ENCODE data around the gene RSAD1.
A peak's percentile ranks its signal among the peaks of the same experiment; 100 is the strongest.
"Not testable (repeated sequence)": the region's sequence is repeated elsewhere in the genome, so short reads cannot be mapped to it uniquely, and the experiment has no call there.

The RSAD1 gene

DNA sequence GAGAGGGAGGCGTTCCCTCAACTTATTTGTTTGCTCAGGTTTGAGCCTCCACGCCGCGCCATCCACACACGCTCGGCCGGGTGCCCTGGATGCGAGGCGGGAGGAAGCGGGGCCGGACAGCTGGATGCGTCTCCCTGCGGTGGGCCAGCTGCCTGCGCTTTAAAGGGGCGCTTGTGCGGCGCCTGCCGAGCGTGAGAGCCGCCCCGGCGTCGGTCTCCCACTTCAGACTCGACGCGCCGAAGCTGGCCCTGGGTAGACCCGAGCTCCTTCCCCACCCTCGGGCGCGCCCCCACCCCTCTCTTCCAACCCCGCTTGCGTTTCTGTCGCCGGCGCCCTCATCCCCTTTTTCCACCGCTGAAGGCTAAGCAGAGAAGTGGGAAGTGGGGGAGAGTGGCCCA lies 9.5 kb upstream of the RSAD1 start:
- TF ChIP-seq, protein P1, sequence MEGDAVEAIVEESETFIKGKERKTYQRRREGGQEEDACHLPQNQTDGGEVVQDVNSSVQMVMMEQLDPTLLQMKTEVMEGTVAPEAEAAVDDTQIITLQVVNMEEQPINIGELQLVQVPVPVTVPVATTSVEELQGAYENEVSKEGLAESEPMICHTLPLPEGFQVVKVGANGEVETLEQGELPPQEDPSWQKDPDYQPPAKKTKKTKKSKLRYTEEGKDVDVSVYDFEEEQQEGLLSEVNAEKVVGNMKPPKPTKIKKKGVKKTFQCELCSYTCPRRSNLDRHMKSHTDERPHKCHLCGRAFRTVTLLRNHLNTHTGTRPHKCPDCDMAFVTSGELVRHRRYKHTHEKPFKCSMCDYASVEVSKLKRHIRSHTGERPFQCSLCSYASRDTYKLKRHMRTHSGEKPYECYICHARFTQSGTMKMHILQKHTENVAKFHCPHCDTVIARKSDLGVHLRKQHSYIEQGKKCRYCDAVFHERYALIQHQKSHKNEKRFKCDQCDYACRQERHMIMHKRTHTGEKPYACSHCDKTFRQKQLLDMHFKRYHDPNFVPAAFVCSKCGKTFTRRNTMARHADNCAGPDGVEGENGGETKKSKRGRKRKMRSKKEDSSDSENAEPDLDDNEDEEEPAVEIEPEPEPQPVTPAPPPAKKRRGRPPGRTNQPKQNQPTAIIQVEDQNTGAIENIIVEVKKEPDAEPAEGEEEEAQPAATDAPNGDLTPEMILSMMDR (IDR thresholded peaks at IDR 0.05; ENCODE audit: low read depth, low read length) = no peak
- Histone ChIP-seq H3K27me3 (peaks cover 67% of the 10 kb centered on the region), H3K9me3 (no peaks in the 10 kb centered on the region), H3K4me1 (no peaks in the 10 kb centered on the region), H3K36me3 (no peaks in the 10 kb centered on the region), H3K4me3 (ENCODE audit: low read depth, low read length) (0 out of 2 replicates have a peak overlapping the region, but pooled peaks have one; percentile 23)
- DNase-seq = no peak

DNA sequence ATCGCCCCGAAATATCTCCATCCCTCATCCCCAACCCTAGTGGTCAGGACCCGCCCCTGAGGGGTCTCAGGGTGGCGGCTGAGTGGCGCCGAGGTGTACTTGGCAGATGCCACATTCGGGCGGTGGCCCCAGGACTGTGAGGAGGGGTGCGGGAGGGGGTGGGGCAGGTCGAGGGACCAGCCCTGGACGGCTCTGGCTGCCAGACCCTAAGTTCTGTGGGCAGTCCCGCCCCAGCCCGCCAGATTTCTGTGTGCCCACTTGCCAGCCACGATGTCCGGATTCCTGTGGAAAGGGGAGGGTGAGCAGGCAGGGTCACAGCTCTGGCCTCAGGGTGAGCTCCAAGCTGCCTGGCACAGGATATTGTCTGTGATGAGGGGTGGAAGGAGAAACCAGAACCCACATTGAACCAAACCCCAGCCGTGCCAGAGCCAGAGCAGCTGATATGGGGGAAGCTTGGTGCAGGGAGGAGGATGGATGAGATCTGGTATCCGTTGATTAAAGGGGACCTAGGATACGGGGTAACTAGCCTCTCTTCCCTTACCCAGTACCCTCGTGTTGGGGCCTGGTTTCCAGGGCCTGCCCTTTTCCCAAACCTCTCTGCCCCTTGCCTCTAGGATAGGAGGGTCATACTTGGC lies 8.9 kb upstream of the RSAD1 start:
- no peaks in the 10 kb centered on the region for H3K4me1 ChIP-seq
- H3K9me3 ChIP-seq = no peaks in the 10 kb centered on the region
- H3K27me3 ChIP-seq = peaks cover 73% of the 10 kb centered on the region
- TF ChIP-seq, protein P1 (IDR thresholded peaks at IDR 0.05; ENCODE audit: low read depth, low read length) = no peak
- H3K4me3 ChIP-seq (ENCODE audit: low read depth, low read length) = no peak overlapping the region
- no peak for DNase-seq
- H3K36me3 ChIP-seq = no peaks in the 10 kb centered on the region

DNA sequence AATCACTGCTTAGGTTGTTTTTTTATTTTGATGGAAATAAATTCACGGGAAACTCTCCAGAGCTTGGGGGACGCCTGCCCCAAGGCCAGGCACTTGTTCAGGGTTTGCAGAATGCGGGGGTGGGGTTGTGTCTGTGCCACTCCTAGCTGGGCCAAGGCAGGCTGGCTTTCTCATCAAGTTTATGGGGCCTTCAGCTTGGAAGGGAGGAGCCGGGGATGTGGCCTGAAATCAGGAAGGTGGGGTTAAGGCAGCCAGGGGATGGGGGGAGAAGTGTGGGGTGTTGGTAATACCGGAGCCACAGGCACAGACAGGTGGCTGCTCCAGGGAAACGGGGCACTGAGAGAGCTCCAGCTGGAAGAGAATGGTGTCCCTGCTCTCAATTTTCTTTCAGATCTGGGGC lies 8.2 kb upstream of the RSAD1 start:
- TF ChIP-seq, protein P1 (IDR thresholded peaks at IDR 0.05; ENCODE audit: low read depth, low read length) = no peak

DNA sequence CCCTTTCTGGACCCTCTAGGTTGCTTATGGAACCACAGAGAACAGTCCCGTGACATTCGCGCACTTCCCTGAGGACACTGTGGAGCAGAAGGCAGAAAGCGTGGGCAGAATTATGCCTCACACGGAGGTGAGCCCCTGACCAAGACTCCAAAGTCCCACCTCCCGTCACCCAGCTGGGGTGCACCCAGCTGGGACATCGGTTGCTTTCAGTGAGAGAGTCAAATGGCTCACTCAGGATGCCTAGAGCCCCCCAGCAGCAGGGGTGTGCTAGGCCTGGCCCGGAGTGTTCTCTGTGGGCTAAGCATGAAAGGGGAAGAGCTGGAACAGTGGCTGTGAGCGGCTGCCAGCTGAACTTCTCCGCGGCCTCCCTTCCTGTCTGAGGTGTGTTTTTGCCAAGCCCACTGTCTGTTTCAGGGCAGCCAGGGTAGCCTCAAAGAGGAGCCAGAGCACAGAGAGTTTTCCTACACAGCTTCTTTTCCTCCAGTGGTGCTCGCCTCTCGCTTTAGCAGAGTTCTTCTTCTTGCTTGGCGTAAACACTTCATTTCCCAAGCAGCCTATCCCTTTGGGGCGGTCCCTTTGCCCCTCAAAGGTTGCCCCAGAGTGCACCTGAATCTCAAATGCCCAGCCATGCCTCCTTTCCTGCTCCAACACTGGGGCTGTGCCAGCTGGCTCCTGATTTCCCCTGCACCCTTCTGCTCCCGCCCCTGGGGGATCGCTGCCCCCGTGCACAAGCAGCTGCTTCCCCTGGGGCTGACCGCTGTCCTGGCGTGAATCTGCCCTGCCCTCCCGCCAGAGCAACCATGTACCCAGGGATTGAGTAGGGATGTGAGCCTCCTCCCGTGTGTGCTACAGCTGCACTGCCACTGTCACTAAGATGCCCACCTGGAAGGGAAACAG lies 7.4 kb upstream of the RSAD1 start:
- DNase-seq = no peak
- Histone ChIP-seq H3K9me3 (no peaks in the 10 kb centered on the region), H3K4me3 (ENCODE audit: low read depth, low read length) (no peak overlapping the region), H3K36me3 (no peaks in the 10 kb centered on the region), H3K27me3 (peaks cover 80% of the 10 kb centered on the region), H3K4me1 (no peaks in the 10 kb centered on the region)
- TF ChIP-seq, protein P1 (IDR thresholded peaks at IDR 0.05; ENCODE audit: low read depth, low read length) = no peak

More for the DNA sequence above, 8.2 kb upstream of the RSAD1 start:
- peaks cover 79% of the 10 kb centered on the region for H3K27me3 ChIP-seq
- H3K4me1 ChIP-seq = no peaks in the 10 kb centered on the region
- no peaks in the 10 kb centered on the region for H3K36me3 ChIP-seq
- H3K4me3 ChIP-seq (ENCODE audit: low read depth, low read length) = no peak overlapping the region
- no peak for DNase-seq
- no peaks in the 10 kb centered on the region for H3K9me3 ChIP-seq

DNA sequence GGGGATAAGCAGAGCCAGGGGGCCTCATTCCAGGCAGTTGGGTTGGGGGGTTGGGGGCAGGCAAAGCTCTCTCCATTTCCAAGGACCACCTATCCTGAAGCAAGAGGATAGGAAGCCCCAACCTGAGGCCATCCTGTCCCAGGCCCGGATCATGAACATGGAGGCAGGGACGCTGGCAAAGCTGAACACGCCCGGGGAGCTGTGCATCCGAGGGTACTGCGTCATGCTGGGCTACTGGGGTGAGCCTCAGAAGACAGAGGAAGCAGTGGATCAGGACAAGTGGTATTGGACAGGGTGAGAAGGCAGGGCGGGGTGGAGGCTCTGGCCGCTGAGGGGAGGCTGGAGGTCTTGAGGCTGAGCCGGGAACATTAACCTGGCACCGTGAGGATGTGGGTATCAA lies 6.4 kb upstream of the RSAD1 start:
- DNase-seq = no peak

DNA sequence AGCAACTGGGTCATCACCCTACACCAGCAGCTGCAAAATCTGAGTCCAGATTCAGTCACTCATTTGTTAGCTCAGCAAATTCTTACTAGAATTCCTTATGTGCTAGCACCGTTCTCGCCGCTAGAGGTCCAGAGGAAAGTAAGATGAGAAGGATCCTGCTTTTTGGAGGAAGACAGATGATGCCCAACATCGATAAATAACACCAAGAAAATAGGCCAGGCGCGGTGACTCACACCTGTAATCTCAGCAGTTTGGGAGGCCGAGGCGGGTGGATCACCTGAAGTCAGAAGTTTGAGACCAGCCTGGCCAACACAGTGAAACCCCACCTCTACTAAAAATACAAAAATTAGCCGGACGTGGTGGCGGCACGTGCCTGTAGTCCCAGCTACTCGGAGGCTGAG lies 5.9 kb upstream of the RSAD1 start:
- peaks cover 69% of the 10 kb centered on the region for H3K27me3 ChIP-seq
- not testable (repeated sequence) for DNase-seq; H3K4me3 ChIP-seq (ENCODE audit: low read depth, low read length); H3K9me3 ChIP-seq; H3K36me3 ChIP-seq; H3K4me1 ChIP-seq

More for the DNA sequence above, 6.4 kb upstream of the RSAD1 start:
- TF ChIP-seq, protein P1 (IDR thresholded peaks at IDR 0.05; ENCODE audit: low read depth, low read length) = no peak
- no peak overlapping the region for H3K4me3 ChIP-seq (ENCODE audit: low read depth, low read length)
- peaks cover 71% of the 10 kb centered on the region for H3K27me3 ChIP-seq
- H3K36me3 ChIP-seq = no peaks in the 10 kb centered on the region
- H3K4me1 ChIP-seq = no peaks in the 10 kb centered on the region
- H3K9me3 ChIP-seq = no peaks in the 10 kb centered on the region
